HG03469 (cell line): ENCODE results near the gene RAD18.

Experiments used
- ATAC-seq: cut with Tn5 transposase; IDR thresholded peaks from one replicate; pipeline ENCODE4 v1.9.1; 2021; ENCODE audit warnings: mild to moderate bottlenecking, moderate library complexity, moderate number of reproducible peaks; ENCODE audit not compliant: unreplicated experiment

RAD18 gene

GRCh38 chr3:8838765-8839423 lies 124.4 kb downstream of the RAD18 start:
- ATAC-seq: no peak

DNA sequence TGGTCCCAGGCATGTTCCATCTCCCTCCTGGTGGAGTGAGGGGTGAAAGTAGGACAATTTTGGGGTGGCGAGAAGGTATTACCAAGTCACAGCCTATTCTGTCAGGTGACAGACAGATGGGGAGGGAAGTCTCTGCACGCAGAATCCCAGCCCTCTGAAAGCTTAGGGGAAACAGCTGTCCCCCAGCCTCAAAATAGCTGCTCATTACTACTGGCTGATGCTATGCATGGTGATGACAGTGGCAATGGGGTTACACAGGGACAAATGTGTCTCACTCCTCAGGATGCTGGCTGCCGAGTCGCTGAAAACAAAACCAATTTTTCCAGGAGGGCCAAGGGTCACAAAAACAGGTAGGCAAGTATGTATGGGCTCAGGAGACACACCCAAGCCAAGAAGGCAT lies 125.0 kb downstream of the RAD18 start:
- no peak for ATAC-seq

DNA sequence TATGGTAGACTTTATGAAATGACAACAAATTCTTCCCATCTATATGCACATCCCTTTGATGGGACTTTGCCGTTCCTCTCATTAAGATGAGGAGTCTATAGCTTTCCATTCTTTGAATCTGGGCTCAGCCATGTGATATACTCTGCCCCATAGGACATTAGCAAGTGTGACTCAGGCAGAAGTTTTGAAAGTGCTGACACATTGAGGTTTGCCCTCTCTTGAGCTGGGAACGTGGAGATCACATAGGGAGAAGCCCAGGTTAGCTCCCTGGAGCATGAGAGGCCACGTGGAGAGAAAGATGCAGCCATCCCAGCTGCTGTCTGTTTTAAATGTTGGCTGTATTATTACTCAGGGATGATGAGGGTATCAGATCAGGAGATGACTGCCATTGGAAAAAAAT lies 126.1 kb downstream of the RAD18 start:
- no peak for ATAC-seq

DNA sequence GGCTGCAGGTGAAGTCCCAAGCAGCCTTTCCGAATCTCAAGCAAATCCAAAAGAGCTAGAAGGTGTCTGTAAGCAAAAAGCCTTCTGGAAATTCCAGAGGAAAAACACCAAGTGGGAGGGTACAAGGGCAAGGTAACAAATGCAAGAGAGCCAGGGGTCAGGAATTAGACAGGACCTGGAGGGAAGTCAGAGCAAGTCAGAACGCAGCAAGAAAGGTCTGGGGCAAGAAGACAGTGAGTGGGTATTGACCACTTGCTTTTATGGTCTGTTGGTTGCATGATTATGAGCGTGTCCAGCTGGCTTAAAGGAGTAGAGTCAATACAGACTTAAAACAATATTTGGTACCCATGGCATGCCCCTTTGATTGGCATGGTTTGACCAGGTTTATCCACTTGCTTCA lies 127.2 kb downstream of the RAD18 start:
- no peak for ATAC-seq

DNA sequence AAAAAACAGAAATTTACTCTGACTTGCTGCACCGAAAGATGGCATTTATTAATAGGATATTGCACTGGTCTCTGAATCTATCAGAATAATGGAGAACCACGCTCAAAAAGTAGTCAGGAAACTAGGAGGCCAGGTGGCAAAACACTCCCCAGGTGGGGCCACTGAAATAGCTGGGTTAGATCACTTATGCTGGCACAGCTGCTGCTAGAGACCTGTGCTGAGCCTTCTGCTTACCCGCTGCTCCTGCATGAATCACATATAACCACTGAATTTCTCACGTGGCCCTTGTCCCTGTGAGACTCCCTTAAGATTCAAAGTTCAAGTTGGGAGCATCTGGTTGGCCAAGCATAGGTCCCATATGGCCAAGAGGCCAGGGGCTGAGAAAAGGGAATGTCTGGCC lies 127.9 kb downstream of the RAD18 start:
- no peak for ATAC-seq

DNA sequence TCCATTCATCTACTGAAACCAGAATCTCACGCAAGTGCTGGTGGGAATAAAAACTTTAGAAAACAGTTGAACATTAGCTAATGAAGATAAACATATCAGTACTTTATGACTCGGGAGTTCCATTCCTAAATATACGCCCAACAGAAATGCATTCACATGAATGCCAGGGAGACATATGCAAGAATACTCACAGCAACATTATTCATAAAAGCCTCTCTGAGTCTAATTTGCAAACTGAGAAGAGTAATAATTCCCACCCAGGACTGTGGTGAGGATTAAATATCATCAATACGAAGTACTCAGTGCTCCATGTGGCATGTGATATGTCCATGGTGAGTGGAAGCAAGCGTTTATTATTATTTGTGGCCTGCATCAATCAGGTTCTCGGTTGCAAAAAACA lies 128.3 kb downstream of the RAD18 start:
- ATAC-seq: no peak

DNA sequence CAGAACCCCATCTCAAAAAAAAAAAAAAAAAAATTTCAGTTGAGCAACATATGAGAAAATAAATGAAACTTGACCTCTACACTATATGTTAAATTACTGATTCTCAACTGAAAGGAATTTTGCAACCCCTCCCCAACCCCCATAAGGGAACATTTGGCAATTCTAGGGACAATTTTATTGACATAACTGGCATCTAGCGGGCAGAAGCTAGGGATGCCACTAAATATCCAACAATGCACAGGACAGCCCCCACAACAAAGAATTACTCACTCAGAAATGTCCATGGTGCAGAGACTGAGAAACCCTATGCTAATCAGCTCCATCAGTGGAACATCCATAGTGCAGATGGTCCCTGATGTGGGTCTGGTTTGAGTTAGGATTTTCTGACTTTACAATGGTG lies 135.6 kb downstream of the RAD18 start:
- ATAC-seq: no peak
